COLO829 (cell line): ENCODE measurements around the gene ZNF878.

Experiments used
- DNase-seq: peaks from one replicate; pipeline ENCODE4 v3.0.0; 2012; ENCODE audit warnings: low spot score

The ZNF878 gene

GRCh38 chr19:12034620-12035019, 18.1 kb downstream of the ZNF878 start:
- DNase-seq = no peak

- no peak for DNase-seq
Observed at GRCh38 chr19:12034198-12034597, 18.6 kb downstream of the ZNF878 start.

GRCh38 chr19:12015753-12016116, 37.0 kb downstream of the ZNF878 start:
- no peak for DNase-seq

GRCh38 chr19:12015015-12015752, 37.6 kb downstream of the ZNF878 start:
- no peak for DNase-seq

GRCh38 chr19:12000152-12000981, 52.4 kb downstream of the ZNF878 start:
- no peak for DNase-seq

- peak; percentile 11 for DNase-seq
Observed at GRCh38 chr19:11995174-11995573, 57.6 kb downstream of the ZNF878 start.
